HTERT RPE-1 (cell line): ENCODE data around the gene GHITM.
"Not testable (repeated sequence)": the region's sequence is repeated elsewhere in the genome, so short reads cannot be mapped to it uniquely, and the experiment has no call there.

Experiments
- in situ Hi-C: fragments of 300-500 bp; cut with MboI; formaldehyde crosslinking; loops from 4 replicates; pipeline ENCODE4 v1.14.3; 2020; ENCODE audit warnings: low sequenced_read_pairs

GHITM gene

DNA sequence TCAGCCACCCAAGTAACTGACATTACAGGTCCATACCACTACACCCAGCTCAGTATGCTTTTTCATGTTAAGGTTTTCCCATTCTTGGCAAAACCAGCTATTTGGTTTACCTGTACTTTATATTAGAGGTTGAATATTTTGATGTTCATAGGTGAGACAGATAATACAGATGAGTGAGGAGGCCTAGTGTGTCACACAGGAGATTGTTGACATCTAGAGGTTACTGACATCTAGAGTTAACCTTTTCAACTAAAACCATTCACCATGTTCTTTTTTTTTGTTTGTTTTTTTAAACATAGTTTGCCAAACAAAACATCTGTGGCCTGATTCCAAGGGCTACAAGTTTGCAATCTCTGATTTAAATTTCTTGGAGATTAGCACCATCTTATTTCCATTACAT is 8.0 kb downstream of the GHITM start:
- in situ Hi-C loops, result no loop called here

DNA sequence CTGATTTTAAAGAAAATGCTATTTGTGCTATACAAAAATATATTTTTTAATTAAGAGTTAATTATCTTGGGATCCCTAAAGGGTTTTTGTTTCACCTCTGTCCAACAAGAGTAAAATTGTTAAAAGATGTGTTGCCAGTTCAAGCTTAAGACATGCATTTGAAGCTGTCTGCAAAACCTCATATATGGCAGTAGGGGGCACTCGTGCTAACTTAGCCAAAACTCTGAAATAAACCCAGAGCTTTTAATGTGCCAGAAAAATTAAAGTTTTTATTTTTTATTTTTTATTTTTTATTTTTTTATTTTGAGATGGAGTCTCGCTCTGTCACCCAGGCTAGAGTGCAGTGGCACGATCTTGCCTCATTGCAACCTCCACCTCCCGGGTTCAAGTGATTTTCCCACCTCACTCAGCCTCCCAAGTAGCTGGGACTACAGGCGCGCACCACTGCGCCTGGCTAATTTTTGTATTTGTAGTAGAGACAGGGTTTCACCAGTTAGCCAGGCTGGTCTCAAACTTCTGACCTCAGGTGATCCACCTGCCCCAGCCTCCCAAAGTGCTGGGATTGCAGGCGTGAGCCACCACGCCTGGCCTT is 8.8 kb downstream of the GHITM start:
- in situ Hi-C loops, result not testable (repeated sequence)

- in situ Hi-C loops, result no loop called here
These were observed 10.5 kb downstream of the GHITM start for GRCh38 chr10:84149854-84150253.

DNA sequence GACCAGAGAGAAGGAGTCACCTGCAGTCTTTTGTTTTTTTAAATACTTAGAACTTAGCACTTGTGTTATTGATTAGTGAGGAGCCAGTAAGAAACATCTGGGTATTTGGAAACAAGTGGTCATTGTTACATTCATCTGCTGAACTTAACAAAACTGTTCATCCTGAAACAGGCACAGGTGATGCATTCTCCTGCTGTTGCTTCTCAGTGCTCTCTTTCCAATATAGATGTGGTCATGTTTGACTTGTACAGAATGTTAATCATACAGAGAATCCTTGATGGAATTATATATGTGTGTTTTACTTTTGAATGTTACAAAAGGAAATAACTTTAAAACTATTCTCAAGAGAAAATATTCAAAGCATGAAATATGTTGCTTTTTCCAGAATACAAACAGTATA is 13.5 kb downstream of the GHITM start:
- in situ Hi-C loops, result no loop called here

- in situ Hi-C loops, result no loop called here
These were observed 16.2 kb downstream of the GHITM start for GRCh38 chr10:84155521-84155920.

GRCh38 chr10:84156009-84156408 is 16.7 kb downstream of the GHITM start:
- in situ Hi-C loops, result no loop called here

- in situ Hi-C loops, result no loop called here
These were observed 17.5 kb downstream of the GHITM start for GRCh38 chr10:84156768-84157167.

- in situ Hi-C loops, result no loop called here
These were observed 18.8 kb downstream of the GHITM start for GRCh38 chr10:84158061-84158460.

DNA sequence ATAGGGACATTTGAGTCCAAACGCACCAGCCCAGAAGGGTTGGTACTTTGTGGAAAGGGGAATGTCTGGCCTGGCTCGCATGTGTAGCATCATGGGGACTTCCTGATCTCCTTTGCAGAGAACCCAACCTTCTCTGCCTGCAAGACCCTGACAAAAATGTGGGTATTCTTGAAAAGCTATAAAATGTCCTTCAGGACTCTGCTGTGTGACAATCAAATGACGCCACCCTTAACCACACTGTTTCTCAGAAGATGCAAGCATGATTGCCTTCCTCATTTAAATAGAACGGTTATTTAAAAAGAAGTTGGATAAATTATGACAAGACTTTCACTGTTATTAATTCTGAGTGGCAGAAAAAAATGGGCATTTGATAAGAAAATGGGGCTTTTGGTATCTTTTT is 19.2 kb downstream of the GHITM start:
- in situ Hi-C loops, result no loop called here

GRCh38 chr10:84159076-84159685 is 19.9 kb downstream of the GHITM start:
- in situ Hi-C loops, result no loop called here

- in situ Hi-C loops, result no loop called here
These were observed 21.5 kb downstream of the GHITM start for GRCh38 chr10:84160663-84161362.

DNA sequence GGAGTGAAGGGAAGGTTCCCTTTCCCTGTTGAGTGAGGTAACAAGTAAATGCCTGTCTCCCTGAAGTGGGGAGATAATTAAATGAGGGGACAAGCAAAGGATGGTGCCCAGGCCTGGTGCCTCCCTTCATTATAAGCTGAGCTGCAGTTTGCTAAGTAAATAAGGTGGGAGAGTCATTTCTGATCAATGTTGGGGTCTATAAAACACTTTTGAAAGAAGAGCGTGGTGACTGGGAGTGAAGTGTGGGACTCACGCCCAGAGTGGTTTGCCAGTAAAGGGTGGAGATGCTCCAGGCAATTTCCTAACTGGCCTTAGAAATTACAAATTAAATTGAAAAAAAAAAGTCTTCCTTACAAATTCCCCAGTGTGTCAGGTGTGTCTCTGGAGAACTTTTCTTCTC is 24.7 kb downstream of the GHITM start:
- in situ Hi-C loops, result no loop called here

DNA sequence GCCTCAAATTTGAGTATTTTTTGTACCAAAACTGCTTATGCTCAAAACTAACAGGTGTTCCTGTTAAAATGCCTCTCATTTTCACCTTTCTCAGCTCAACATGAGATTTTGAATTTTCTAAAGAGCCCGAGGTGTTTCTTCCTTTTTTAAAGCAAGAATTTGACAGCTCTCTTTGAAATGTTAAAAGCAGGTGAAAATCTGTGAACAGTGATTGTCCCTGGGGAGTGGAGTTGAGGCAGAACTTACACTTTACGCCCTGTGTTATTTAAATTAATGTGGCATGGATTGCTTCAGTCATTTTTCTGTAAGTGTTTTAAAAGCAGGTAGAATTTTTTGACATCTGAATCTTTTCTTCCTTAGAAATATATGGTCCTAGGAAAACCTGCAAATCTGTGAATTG is 25.1 kb downstream of the GHITM start:
- in situ Hi-C loops, result no loop called here

GRCh38 chr10:84166620-84167288 is 27.4 kb downstream of the GHITM start:
- in situ Hi-C loops, result no loop called here

DNA sequence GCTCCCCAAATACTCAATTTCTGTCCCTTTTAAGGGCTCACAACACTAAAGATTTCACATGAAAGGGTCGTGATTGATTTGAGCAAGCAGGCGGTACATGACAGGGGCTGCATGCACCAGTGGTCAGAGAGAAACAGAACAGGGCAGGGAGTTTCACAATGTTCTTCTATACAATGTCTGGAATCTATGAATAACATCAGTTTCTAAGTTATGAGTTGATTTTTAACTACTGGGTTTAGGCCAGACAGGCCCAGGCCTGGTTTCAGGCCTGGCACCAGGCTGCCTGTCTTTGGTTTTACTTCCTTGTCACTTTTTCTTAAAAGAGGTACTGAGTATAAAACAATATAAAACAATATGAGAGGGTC is 28.0 kb downstream of the GHITM start:
- in situ Hi-C loops, result not testable (repeated sequence)

- in situ Hi-C loops, result not testable (repeated sequence)
These were observed 29.1 kb downstream of the GHITM start for GRCh38 chr10:84168382-84168781.

DNA sequence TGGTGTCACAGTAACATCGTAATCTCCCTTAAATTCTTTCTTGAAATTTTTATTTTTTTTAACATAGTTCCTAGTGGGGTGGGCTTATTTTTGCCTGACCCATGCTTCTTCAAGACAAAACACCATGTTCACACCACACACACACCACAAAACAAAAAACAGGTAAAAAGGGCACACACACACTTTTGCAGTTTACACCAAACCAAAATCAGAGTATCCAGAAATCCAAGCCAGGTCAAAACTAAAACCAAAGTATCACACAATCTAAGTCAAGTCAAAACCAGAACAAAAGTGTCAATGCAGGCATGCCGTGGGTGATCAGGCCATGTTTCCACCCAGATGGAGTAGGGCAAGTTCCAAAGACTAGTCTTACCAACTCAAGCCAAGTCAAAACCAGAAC is 31.9 kb downstream of the GHITM start:
- in situ Hi-C loops, result not testable (repeated sequence)

DNA sequence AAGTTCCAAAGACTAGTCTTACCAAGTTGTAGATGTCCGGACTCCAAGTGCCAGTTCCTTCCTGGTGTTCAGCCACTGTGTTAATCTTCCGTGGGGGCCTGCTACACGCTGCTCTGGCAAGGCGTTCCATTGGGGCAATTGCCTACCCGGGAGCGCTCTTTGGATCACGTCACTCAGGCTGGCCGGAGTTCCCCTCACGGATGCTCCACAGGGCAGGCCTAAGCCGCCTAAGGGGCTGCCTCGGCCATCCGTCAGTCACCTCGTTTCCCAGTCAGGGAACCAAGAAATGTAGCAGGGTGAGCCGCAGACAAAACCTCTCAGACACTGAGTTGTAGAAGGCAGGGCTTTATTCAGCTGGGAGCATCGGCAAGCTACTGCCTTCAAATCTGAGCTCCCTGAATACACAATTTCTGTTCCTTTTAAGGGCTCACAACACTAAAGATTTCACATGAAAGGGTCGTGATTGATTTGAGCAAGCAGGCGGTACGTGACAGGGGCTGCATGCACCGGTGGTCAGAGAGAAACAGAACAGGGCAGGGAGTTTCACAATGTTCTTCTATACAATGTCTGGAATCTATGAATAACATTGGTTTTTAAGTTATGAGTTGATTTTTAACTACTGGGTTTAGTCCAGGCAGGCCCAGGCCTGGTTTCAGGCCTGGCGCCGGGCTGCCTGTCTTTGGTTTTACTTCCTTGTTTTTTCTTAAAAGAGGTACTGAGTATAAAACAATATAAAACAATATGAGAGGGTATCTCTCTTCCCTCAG is 32.6 kb downstream of the GHITM start:
- in situ Hi-C loops, result not testable (repeated sequence)

DNA sequence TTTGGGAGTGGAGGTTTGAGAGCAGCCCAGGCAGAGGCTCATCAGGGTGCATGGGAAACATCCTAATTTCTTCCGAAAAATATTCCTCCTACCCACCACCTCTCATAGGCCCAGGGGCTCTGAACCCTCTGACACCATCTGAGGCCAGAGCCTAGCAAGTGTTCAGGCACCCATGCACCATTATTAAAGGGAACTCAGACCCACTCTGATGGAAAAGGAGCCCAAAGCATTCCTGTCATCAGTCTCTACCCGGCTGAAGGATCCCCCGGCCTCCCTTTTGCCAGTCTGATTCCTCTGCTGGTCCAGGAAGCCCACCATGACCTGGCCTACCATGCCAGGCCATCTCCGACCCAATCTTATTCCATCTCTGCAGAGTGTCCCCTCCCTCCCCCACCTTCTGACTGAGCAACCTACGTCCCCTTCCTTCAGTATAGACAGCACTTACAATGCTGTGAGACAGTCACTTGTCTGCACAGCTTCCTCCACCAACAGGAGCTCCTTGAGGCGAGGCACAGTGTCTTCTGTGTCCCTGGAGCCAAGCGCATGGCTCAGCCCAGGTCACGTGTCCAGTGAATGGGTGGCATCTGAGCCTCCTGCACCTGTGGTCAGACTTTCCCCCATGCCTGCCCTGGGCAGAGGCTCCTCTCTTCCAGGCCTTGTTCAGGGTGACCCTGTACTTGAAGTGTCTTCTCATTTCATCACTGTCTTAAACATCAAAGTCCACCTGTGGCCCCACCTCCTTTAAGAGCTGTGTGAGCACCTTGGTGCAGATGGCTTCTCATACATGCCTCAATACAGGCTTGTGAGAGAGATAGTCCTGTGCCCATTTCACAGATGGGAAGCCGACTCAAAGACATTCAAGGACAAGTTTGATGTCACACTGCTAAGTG is 33.4 kb downstream of the GHITM start:
- in situ Hi-C loops, result no loop called here

- in situ Hi-C loops, result no loop called here
These were observed 34.2 kb downstream of the GHITM start, which contains the start of gene GPR15LG for GRCh38 chr10:84173501-84173929. TSS of gene GPR15LG (plus strand) at chr10:84173801. CDS start at chr10:84173852, 51 bp downstream.
